Neural progenitor cell (in vitro differentiated cells): ENCODE results near the gene ZBED4. TPM values are rescaled to one million over a fixed set of nuclear protein-coding genes. Genes with fewer than 3 reads are reported as not detected.

Source experiments
- DNase-seq: peaks from one replicate; pipeline ENCODE4 v3.0.0-alpha.2; 2016; ENCODE audit warnings: low spot score
- H2AFZ ChIP-seq: fragments of 200-600 bp; sonication (generic); replicated peaks from 2 replicates; pipeline ENCODE4 v1.6.1; 2016; ENCODE audit warnings: antibody characterized with exemption
- H3F3A ChIP-seq: fragments of 200-600 bp; sonication (generic); 2 replicates; pipeline ENCODE4 v1.6.1; 2016; ENCODE audit warnings: antibody characterized with exemption, low read depth
- H3K27ac ChIP-seq: fragments of 200-600 bp; sonication (generic); 2 replicates; pipeline ENCODE4 v1.5.1; 2016; ENCODE audit warnings: mild to moderate bottlenecking
- H3K27me3 ChIP-seq: fragments of 200-600 bp; sonication (generic); 2 replicates; pipeline ENCODE4 v1.6.1; 2016; ENCODE audit warnings: mild to moderate bottlenecking, moderate library complexity
- H3K36me3 ChIP-seq: fragments of 200-600 bp; sonication (generic); 2 replicates; pipeline ENCODE4 v1.5.1; 2016
- H3K4me1 ChIP-seq: fragments of 200-600 bp; sonication (generic); 2 replicates; pipeline ENCODE4 v1.6.1; 2016; ENCODE audit warnings: mixed run types
- H3K4me2 ChIP-seq: fragments of 200-600 bp; sonication (generic); 2 replicates; pipeline ENCODE4 v1.6.1; 2016
- H3K4me3 ChIP-seq: fragments of 200-600 bp; sonication (generic); 2 replicates; pipeline ENCODE4 v1.5.1; 2016
- H3K79me2 ChIP-seq: fragments of 200-600 bp; sonication (generic); 2 replicates; pipeline ENCODE4 v1.6.1; 2016; ENCODE audit warnings: low read depth
- H3K9ac ChIP-seq: fragments of 200-600 bp; sonication (generic); 2 replicates; pipeline ENCODE4 v1.6.1; 2016
- H3K9me3 ChIP-seq: fragments of 200-600 bp; sonication (generic); 2 replicates; pipeline ENCODE4 v1.5.1; 2016; ENCODE audit warnings: low read depth
- H4K20me1 ChIP-seq: fragments of 200-600 bp; sonication (generic); 2 replicates; pipeline ENCODE4 v1.6.1; 2016; ENCODE audit warnings: low read depth
- H3K27ac Mint-ChIP-seq: 3 replicates; pipeline ENCODE4 v1.8.0; 2021; ENCODE audit warnings: mixed read lengths
- H3K27me3 Mint-ChIP-seq: 2 replicates; pipeline ENCODE4 v1.8.0; 2022; ENCODE audit warnings: low read depth, mild to moderate bottlenecking, inconsistent platforms, moderate library complexity, mixed read lengths; ENCODE audit not compliant: insufficient read depth
- H3K36me3 Mint-ChIP-seq: 3 replicates; pipeline ENCODE4 v1.8.0; 2021; ENCODE audit warnings: mixed read lengths
- H3K4me1 Mint-ChIP-seq: 3 replicates; pipeline ENCODE4 v1.8.0; 2021; ENCODE audit warnings: mixed read lengths
- H3K4me3 Mint-ChIP-seq: 3 replicates; pipeline ENCODE4 v1.8.0; 2021; ENCODE audit warnings: mild to moderate bottlenecking, moderate library complexity, mixed read lengths
- H3K9me3 Mint-ChIP-seq: 3 replicates; pipeline ENCODE4 v1.8.0; 2020; ENCODE audit warnings: mixed read lengths
- EZH2 ChIP-seq: fragments of 200-600 bp; sonication (generic); IDR thresholded peaks from 2 replicates; pipeline ENCODE4 v1.6.1; 2017; ENCODE audit warnings: antibody characterized with exemption, mild to moderate bottlenecking, moderate library complexity
- EZH2phosphoT487 ChIP-seq: fragments of 200-600 bp; sonication (generic); IDR thresholded peaks from 2 replicates; pipeline ENCODE4 v1.6.1; 2017; ENCODE audit warnings: antibody characterized with exemption
- total RNA-seq: library from RNA; depleted of rRNA; stranded (reverse); fragments of >200 nt; gene quantifications from 2 replicates; pipeline ENCODE4 v1.2.3, GENCODE V29; 2015; ENCODE audit warnings: low replicate concordance
- TF ChIP-seq, protein P1 (sequence below): fragments of 200-600 bp; sonication (generic); IDR thresholded peaks from 2 replicates; pipeline ENCODE4 v1.5.1; 2017; ENCODE audit warnings: antibody characterized with exemption, mild to moderate bottlenecking

The ZBED4 gene
- total RNA-seq, 1 donor from 2014 or later, result 23.1 TPM

- H3K9me3 ChIP-seq, result no peaks in the 10 kb centered on the region
- no peak for DNase-seq
- peaks cover 33% of the 10 kb centered on the region for H3K36me3 Mint-ChIP-seq
- H3K27ac Mint-ChIP-seq, result no peak overlapping the region
- H3K27ac ChIP-seq, result no peak overlapping the region
- no peak overlapping the region for H3K4me2 ChIP-seq
- H3K27me3 Mint-ChIP-seq, result peaks cover 13% of the 10 kb centered on the region
- H3K27me3 ChIP-seq, result no peaks in the 10 kb centered on the region
- peaks cover 23% of the 10 kb centered on the region for H3F3A ChIP-seq
- H3K4me3 Mint-ChIP-seq, result no peak overlapping the region
- H3K4me3 ChIP-seq, result no peak overlapping the region
- no peaks in the 10 kb centered on the region for H3K4me1 ChIP-seq
- H4K20me1 ChIP-seq, result no peaks in the 10 kb centered on the region
- TF ChIP-seq, protein P1, sequence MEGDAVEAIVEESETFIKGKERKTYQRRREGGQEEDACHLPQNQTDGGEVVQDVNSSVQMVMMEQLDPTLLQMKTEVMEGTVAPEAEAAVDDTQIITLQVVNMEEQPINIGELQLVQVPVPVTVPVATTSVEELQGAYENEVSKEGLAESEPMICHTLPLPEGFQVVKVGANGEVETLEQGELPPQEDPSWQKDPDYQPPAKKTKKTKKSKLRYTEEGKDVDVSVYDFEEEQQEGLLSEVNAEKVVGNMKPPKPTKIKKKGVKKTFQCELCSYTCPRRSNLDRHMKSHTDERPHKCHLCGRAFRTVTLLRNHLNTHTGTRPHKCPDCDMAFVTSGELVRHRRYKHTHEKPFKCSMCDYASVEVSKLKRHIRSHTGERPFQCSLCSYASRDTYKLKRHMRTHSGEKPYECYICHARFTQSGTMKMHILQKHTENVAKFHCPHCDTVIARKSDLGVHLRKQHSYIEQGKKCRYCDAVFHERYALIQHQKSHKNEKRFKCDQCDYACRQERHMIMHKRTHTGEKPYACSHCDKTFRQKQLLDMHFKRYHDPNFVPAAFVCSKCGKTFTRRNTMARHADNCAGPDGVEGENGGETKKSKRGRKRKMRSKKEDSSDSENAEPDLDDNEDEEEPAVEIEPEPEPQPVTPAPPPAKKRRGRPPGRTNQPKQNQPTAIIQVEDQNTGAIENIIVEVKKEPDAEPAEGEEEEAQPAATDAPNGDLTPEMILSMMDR, result no peak
- TF ChIP-seq EZH2 (no peak), EZH2phosphoT487 (no peak)
- H3K4me1 Mint-ChIP-seq, result peaks cover 7% of the 10 kb centered on the region
- no peak overlapping the region for H3K9ac ChIP-seq
- no peak overlapping the region for H2AFZ ChIP-seq
- H3K9me3 Mint-ChIP-seq, result peaks cover 4% of the 10 kb centered on the region
- no peaks in the 10 kb centered on the region for H3K36me3 ChIP-seq
- H3K79me2 ChIP-seq, result no peaks in the 10 kb centered on the region
These were observed 49.8 kb downstream of the ZBED4 start for GRCh38 chr22:49903322-49904039.

GRCh38 chr22:49904040-49904369 lies 50.4 kb downstream of the ZBED4 start:
- H3K9ac ChIP-seq, result no peak overlapping the region
- H3K27ac Mint-ChIP-seq, result no peak overlapping the region
- no peak overlapping the region for H3K27ac ChIP-seq
- no peaks in the 10 kb centered on the region for H4K20me1 ChIP-seq
- H3K36me3 ChIP-seq, result no peaks in the 10 kb centered on the region
- no peak for TF ChIP-seq EZH2
- no peak for TF ChIP-seq EZH2phosphoT487
- TF ChIP-seq, protein P1, result no peak
- no peak overlapping the region for H3K4me3 ChIP-seq
- no peaks in the 10 kb centered on the region for H3K9me3 ChIP-seq
- H3K4me2 ChIP-seq, result no peak overlapping the region
- peaks cover 23% of the 10 kb centered on the region for H3F3A ChIP-seq
- no peaks in the 10 kb centered on the region for H3K4me1 ChIP-seq
- H3K27me3 Mint-ChIP-seq, result peaks cover 13% of the 10 kb centered on the region
- no peaks in the 10 kb centered on the region for H3K27me3 ChIP-seq
- H2AFZ ChIP-seq, result no peak overlapping the region
- peaks cover 4% of the 10 kb centered on the region for H3K9me3 Mint-ChIP-seq
- DNase-seq, result no peak
- no peaks in the 10 kb centered on the region for H3K79me2 ChIP-seq
- H3K4me3 Mint-ChIP-seq, result no peak overlapping the region
- peaks cover 29% of the 10 kb centered on the region for H3K36me3 Mint-ChIP-seq
- peaks cover 7% of the 10 kb centered on the region for H3K4me1 Mint-ChIP-seq

DNA sequence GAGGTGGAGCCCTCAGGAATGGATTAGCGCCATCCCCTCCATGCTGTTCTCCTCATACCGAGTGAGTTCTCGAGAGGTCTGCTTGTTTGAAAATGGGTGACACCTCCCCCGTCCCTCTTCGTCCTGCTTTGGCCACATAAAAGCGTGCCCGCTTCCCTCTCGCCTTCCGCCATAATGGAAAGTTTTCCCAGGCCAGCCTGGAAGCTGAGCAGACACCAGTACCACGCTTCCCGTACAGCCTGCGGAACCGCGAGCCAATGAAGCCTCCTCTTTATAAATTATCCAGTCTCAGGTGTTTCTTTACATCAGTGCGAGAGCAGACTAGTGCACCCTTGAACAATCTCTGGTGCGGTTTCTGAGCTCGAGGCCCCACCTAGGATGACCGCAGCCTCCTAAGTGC lies 51.8 kb downstream of the ZBED4 start:
- DNase-seq, result no peak

More for the DNA sequence above, 51.8 kb downstream of the ZBED4 start:
- Histone ChIP-seq H3K4me1 (no peaks in the 10 kb centered on the region), H3F3A (peaks cover 23% of the 10 kb centered on the region), H4K20me1 (no peaks in the 10 kb centered on the region), H3K4me3 (no peak overlapping the region), H3K9ac (no peak overlapping the region), H3K9me3 (no peaks in the 10 kb centered on the region), H3K27ac (no peak overlapping the region), H2AFZ (no peak overlapping the region), H3K79me2 (no peaks in the 10 kb centered on the region), H3K36me3 (no peaks in the 10 kb centered on the region), H3K27me3 (no peaks in the 10 kb centered on the region), H3K4me2 (no peak overlapping the region)
- peaks cover 7% of the 10 kb centered on the region for H3K4me1 Mint-ChIP-seq
- peak overlapping the region; percentile 57 for H3K27ac Mint-ChIP-seq
- TF ChIP-seq, protein P1, result no peak
- TF ChIP-seq EZH2, result no peak
- no peak for TF ChIP-seq EZH2phosphoT487
- no peak overlapping the region for H3K4me3 Mint-ChIP-seq
- peaks cover 4% of the 10 kb centered on the region for H3K9me3 Mint-ChIP-seq
- peaks cover 13% of the 10 kb centered on the region for H3K27me3 Mint-ChIP-seq
- peaks cover 29% of the 10 kb centered on the region for H3K36me3 Mint-ChIP-seq
